Measurements from ENCODE around the gene ARNT2. TPM values are rescaled to one million over a fixed set of nuclear protein-coding genes. Genes with fewer than 3 reads are reported as not detected.

ARNT2 gene
- polyA plus RNA-seq, 1 of the 3 experiments (the other 2 are of a cell fraction): 17.0 TPM

DNA sequence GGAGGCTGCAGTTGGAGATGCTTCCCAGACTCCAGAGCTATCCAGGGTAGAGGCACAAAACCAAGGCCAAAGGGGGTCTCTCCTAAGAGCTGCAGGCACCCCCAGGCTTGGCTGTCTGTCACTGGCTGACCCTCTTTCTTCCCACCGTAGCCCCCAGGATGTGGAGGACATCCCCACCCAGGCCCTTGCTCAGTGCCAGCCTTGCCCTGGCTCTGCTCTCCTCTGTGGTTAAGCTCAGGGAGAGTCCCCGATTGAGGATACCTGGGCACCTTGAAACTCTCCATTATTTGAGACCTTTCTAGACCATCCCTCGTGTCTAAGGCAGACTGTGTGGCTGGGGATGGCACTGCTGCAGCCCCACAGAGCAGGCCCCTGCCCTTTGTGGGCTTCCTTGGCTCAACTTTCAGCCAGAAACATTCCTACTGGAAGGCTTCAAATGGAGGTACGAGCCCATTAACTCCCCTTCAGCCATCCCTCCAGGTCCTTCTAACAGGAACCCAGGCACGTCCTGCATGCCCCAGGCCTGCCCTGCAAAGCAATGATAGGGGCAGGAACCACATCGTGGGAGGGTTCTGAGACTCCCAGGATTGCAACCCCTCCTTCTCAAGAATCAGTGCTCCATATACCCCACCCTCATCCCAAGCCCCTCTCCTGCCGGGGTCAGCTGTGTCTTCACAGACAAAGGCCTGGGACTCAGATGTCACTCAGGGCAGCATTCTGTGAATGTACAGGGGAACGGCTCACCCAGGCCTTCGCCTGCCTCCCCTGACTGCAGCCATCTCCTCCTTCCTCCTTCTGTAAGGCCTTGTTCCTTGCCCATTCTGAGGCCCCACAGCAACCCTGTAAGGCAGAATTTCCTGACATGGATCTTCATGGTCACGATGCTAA lies 188.0 kb downstream of the ARNT2 start (continued):
- TF ChIP-seq, protein P1, sequence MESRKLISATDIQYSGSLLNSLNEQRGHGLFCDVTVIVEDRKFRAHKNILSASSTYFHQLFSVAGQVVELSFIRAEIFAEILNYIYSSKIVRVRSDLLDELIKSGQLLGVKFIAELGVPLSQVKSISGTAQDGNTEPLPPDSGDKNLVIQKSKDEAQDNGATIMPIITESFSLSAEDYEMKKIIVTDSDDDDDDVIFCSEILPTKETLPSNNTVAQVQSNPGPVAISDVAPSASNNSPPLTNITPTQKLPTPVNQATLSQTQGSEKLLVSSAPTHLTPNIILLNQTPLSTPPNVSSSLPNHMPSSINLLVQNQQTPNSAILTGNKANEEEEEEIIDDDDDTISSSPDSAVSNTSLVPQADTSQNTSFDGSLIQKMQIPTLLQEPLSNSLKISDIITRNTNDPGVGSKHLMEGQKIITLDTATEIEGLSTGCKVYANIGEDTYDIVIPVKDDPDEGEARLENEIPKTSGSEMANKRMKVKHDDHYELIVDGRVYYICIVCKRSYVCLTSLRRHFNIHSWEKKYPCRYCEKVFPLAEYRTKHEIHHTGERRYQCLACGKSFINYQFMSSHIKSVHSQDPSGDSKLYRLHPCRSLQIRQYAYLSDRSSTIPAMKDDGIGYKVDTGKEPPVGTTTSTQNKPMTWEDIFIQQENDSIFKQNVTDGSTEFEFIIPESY (IDR thresholded peaks at IDR 0.05; ENCODE audit: borderline replicate concordance, low read depth): no peak
- TF ChIP-seq FOXJ3 (CRISPR knock-in tag; IDR thresholded peaks at IDR 0.05) (no peak), FOSL2 (IDR thresholded peaks at IDR 0.05; ENCODE audit: borderline replicate concordance, low read depth) (no peak), EP300 (IDR thresholded peaks at IDR 0.05; ENCODE audit: borderline replicate concordance in 1 of 2, low read depth in 1 of 2, low read length in 1 of 2) (no peak), RCOR1 (IDR thresholded peaks at IDR 0.05; ENCODE audit: low read length) (no peak)

DNA sequence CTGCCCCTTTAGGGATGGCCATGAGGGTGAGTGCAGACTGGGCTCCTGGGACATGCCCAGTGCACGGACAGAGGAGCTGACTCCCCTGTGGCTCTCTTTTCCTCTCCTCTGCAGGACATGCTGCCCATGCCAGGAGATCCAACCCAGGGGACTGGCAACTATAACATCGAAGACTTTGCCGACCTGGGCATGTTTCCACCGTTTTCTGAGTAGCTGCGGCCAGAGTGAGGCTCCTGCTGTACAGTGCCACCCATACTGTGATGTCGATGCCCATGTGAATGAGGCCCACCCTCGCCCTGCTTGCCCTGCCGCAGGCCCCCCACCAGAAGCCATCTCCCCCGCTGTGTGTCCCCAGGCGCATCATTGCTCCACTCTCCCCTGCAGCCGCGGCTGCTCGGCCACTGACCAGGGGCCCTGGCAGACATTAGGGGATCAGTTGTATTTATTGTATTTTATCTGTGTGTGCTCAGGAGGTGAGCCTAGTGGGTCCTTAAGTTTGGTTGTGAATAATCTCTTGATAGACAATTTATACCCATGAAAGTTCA lies 189.4 kb downstream of the ARNT2 start:
- Histone ChIP-seq H3K27me3 (ENCODE audit: insufficient read depth) (no peaks in the 10 kb centered on the region), H3K9me2 (no peaks in the 10 kb centered on the region), H3K4me2 (no peak overlapping the region), H4K20me1 (ENCODE audit: insufficient read depth) (no peaks in the 10 kb centered on the region), H2AFZ (ENCODE audit: low read depth) (no peak overlapping the region), H3K9me3 (no peaks in the 10 kb centered on the region), H3F3A (replicated peaks; ENCODE audit: insufficient read depth) (peaks cover 10% of the 10 kb centered on the region), H3K9ac (no peak overlapping the region), H3K27ac (ENCODE audit: low read depth in 2 of 2, low read length in 1 of 2) (no peak overlapping the region; a peak in 1 of 4 replicates), H3K4me3 (ENCODE audit: low read depth in 2 of 2, low read length in 1 of 2) (no peak overlapping the region), H3K79me2 (ENCODE audit: insufficient read depth) (no peaks in the 10 kb centered on the region), H3K4me1 (ENCODE audit: control insufficient read depth in 1 of 2, insufficient read depth in 2 of 2, low read depth in 1 of 2, low read length in 1 of 2) (peaks cover 0 to under 1% of the 10 kb centered on the region in 2 experiments; a peak in 1 of 4 replicates), H3K36me3 (replicated peaks in 1 of 2; ENCODE audit: control insufficient read depth in 1 of 2, insufficient read depth in 2 of 2, low read length in 1 of 2) (peaks cover 3 to 27% of the 10 kb centered on the region in 2 experiments)
- 89% methylated on average over 13 of the region's 13 CpGs for WGBS (ENCODE audit: low lambda C conversion rate)
- DNase-seq: no peak
- ChIA-PET CTCF (interaction anchor here (1.1 to 3.0 kb wide), 3 partner anchors 26 to 186 kb away, joined by 3 to 11 read pairs (median 4); partner anchors contain the start of gene CEMIP), POLR2A (no interaction called here)
- TF ChIP-seq JUND (IDR thresholded peaks at IDR 0.05): no peak
- TF ChIP-seq CHD2 (IDR thresholded peaks at IDR 0.05; ENCODE audit: low read length, partially characterized antibody): no peak
- TF ChIP-seq FOSL2 (IDR thresholded peaks at IDR 0.05; ENCODE audit: borderline replicate concordance, low read depth): no peak
- TF ChIP-seq, protein P2, sequence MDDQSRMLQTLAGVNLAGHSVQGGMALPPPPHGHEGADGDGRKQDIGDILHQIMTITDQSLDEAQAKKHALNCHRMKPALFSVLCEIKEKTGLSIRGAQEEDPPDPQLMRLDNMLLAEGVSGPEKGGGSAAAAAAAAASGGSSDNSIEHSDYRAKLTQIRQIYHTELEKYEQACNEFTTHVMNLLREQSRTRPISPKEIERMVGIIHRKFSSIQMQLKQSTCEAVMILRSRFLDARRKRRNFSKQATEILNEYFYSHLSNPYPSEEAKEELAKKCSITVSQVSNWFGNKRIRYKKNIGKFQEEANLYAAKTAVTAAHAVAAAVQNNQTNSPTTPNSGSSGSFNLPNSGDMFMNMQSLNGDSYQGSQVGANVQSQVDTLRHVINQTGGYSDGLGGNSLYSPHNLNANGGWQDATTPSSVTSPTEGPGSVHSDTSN (IDR thresholded peaks at IDR 0.05): no peak
- no peak for TF ChIP-seq EZH2phosphoT487 (IDR thresholded peaks at IDR 0.05; ENCODE audit: borderline replicate concordance, low read depth)
- TF ChIP-seq POLR2AphosphoS5 (IDR thresholded peaks at IDR 0.05; ENCODE audit: low read depth, low read length): no peak
